ENCODE measurements around the gene CMIP. TPM values are rescaled to one million over a fixed set of nuclear protein-coding genes. Genes with fewer than 3 reads are reported as not detected.

CMIP gene
- polyA plus RNA-seq, 3 donors = 0.85 to 61.9 (median 0.93) TPM

DNA sequence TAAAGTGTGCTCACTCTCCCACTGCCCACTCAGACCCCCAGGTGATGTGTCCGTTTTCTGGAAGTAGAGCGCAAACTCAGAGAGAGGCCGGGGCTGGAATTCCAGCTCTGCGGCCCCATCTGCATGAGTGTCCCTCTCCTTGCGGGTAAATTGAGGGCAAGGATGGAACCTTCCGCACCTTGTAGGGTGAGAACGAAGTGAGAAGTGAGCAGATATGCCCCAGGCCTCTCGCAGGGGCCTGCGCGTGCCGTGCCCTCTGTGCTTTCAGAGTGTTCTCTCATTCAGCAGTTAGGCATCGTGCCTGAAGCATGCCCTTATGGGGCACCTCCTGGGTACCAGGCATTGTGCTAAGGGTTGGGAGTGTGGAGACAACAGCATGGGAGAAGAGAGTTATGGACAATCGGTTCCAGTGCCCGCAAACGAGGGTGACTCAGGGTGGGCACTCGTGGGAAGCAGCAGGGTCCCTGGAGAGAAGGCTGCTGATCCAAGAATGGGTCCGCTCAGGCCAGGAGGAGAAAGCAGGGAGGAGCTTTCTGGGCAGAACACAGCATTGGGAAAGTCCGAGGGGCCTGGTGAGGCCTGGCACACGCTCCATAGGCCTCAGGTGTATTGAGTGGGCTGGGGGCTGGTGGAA lies 23.8 kb downstream of the CMIP start:
- Mint-ChIP-seq H3K27ac (peak overlapping the region; percentile 89 to 97 (median 96)), H3K9me3 (no peaks in the 10 kb centered on the region), H3K4me3 (peak overlapping the region in 1 of 2 donors; percentile 24), H3K27me3 (ENCODE audit: low read depth in 3 of 3) (peaks cover 0 to 6% (median 3%) of the 10 kb centered on the region in 3 donors), H3K4me1 (peaks cover 91% of the 10 kb centered on the region), H3K36me3 (peaks cover 45 to 56% of the 10 kb centered on the region in 2 donors)
- TF ChIP-seq, protein P1, sequence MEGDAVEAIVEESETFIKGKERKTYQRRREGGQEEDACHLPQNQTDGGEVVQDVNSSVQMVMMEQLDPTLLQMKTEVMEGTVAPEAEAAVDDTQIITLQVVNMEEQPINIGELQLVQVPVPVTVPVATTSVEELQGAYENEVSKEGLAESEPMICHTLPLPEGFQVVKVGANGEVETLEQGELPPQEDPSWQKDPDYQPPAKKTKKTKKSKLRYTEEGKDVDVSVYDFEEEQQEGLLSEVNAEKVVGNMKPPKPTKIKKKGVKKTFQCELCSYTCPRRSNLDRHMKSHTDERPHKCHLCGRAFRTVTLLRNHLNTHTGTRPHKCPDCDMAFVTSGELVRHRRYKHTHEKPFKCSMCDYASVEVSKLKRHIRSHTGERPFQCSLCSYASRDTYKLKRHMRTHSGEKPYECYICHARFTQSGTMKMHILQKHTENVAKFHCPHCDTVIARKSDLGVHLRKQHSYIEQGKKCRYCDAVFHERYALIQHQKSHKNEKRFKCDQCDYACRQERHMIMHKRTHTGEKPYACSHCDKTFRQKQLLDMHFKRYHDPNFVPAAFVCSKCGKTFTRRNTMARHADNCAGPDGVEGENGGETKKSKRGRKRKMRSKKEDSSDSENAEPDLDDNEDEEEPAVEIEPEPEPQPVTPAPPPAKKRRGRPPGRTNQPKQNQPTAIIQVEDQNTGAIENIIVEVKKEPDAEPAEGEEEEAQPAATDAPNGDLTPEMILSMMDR (IDR thresholded peaks at IDR 0.05) = no peak
- no peak for DNase-seq
- Histone ChIP-seq H3K9me3 (replicated peaks in 1 of 2; ENCODE audit: control insufficient read depth in 1 of 2, insufficient read depth in 1 of 2, low read length in 2 of 2) (no peaks in the 10 kb centered on the region), H3K4me3 (replicated peaks in 1 of 3; ENCODE audit: low read depth in 2 of 3, low read length in 3 of 3) (peak overlapping the region in 1 of 3 experiments; percentile 55), H3K27ac (ENCODE audit: low read depth in 1 of 2, low read length in 2 of 2) (peak overlapping the region; percentile 82 to 87), H3K36me3 (replicated peaks in 1 of 2; ENCODE audit: control insufficient read depth in 1 of 2, insufficient read depth in 2 of 2, low read length in 2 of 2) (peaks cover 14 to 39% of the 10 kb centered on the region in 2 donors), H3K79me2 (ENCODE audit: insufficient read depth, low read length) (peaks cover 98% of the 10 kb centered on the region), H3K4me2 (replicated peaks; ENCODE audit: extremely low read depth, low read length, poor library complexity, severe bottlenecking) (no peak overlapping the region), H3K27me3 (ENCODE audit: control insufficient read depth in 2 of 2, insufficient read depth in 2 of 2, low read length in 2 of 2) (no peaks in the 10 kb centered on the region), H2AFZ (ENCODE audit: insufficient read depth, low read depth, low read length, poor library complexity, severe bottlenecking) (no peak overlapping the region), H4K20me1 (ENCODE audit: insufficient read depth, low read length) (peaks cover 90% of the 10 kb centered on the region), H3K4me1 (ENCODE audit: control insufficient read depth in 1 of 2, insufficient read depth in 2 of 2, low read length in 2 of 2) (peaks cover 87 to 100% of the 10 kb centered on the region in 2 donors), H3K9ac (ENCODE audit: insufficient read depth, low read length, poor library complexity, severe bottlenecking) (peak overlapping the region; percentile 11)
- intact Hi-C loops (cut with micrococcal nuclease) = loop anchor here in 1 of 2 donors (5.0 kb wide), 1 partner anchor 34 kb away; no protein-coding TSS in a partner anchor
- 96% methylated on average over 16 of the region's 19 CpGs for WGBS (ENCODE audit: insufficient coverage)

DNA sequence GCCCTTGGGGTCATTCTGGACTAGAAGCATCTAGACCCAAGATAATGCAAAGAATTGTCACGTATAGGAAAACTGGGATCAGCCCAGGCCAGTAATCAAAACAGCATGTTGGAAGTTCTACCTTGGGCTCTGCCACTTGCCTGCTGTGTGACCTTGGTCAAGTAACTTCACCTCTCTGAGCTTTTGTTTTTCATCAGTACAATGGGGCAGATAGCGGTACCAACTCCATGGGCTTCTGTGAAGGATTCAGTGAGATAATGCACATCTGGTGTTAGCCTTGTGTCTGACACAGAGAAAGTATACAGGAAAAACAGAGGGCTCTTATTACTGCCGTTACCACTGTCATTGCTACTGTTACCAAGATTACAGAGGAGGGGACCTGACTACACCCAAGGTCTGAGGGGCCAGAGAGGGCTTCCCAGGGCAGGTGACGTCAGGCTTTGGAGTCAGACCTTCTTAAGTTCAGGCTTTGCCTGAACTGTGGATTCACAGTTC lies 24.6 kb downstream of the CMIP start:
- H4K20me1 ChIP-seq (ENCODE audit: insufficient read depth, low read length) = peaks cover 90% of the 10 kb centered on the region
- peaks cover 98% of the 10 kb centered on the region for H3K79me2 ChIP-seq (ENCODE audit: insufficient read depth, low read length)

More for the DNA sequence above, 24.6 kb downstream of the CMIP start:
- no peak for DNase-seq
- TF ChIP-seq, protein P1 (IDR thresholded peaks at IDR 0.05) = no peak
- intact Hi-C loops (cut with micrococcal nuclease) = loop anchor here in 1 of 2 donors (5.0 kb wide), 1 partner anchor 33 kb away; no protein-coding TSS in a partner anchor
- no peak overlapping the region for H2AFZ ChIP-seq (ENCODE audit: insufficient read depth, low read depth, low read length, poor library complexity, severe bottlenecking)
- peak overlapping the region; percentile 11 for H3K9ac ChIP-seq (ENCODE audit: insufficient read depth, low read length, poor library complexity, severe bottlenecking)
- Mint-ChIP-seq H3K4me1 (peaks cover 93% of the 10 kb centered on the region), H3K9me3 (no peaks in the 10 kb centered on the region), H3K27me3 (ENCODE audit: low read depth in 3 of 3) (peaks cover 0 to 6% (median 3%) of the 10 kb centered on the region in 3 donors), H3K4me3 (peak overlapping the region; percentile 6 to 53), H3K27ac (peak overlapping the region; percentile 89 to 97 (median 96)), H3K36me3 (peaks cover 49 to 56% of the 10 kb centered on the region in 2 donors)
- no peaks in the 10 kb centered on the region for H3K27me3 ChIP-seq (ENCODE audit: control insufficient read depth in 2 of 2, insufficient read depth in 2 of 2, low read length in 2 of 2)
- H3K36me3 ChIP-seq (replicated peaks in 1 of 2; ENCODE audit: control insufficient read depth in 1 of 2, insufficient read depth in 2 of 2, low read length in 2 of 2) = peaks cover 11 to 32% of the 10 kb centered on the region in 2 donors
- H3K27ac ChIP-seq (ENCODE audit: low read depth in 1 of 2, low read length in 2 of 2) = peak overlapping the region; percentile 82 to 87
- peak overlapping the region; percentile 70 for H3K4me2 ChIP-seq (replicated peaks; ENCODE audit: extremely low read depth, low read length, poor library complexity, severe bottlenecking)
- H3K9me3 ChIP-seq (replicated peaks in 1 of 2; ENCODE audit: control insufficient read depth in 1 of 2, insufficient read depth in 1 of 2, low read length in 2 of 2) = no peaks in the 10 kb centered on the region
- 67% methylated on average over 3 of the region's 4 CpGs for WGBS (ENCODE audit: insufficient coverage)
- H3K4me1 ChIP-seq (ENCODE audit: control insufficient read depth in 1 of 2, insufficient read depth in 2 of 2, low read length in 2 of 2) = peaks cover 96 to 100% of the 10 kb centered on the region in 2 donors
- H3K4me3 ChIP-seq (replicated peaks in 1 of 3; ENCODE audit: low read depth in 2 of 3, low read length in 3 of 3) = peak overlapping the region in 1 of 3 experiments; percentile 55

All from CD14-positive monocyte (primary cell).